ENCODE measurements around the gene ADGRA1.

ADGRA1 gene

GRCh38 chr10:133072720-133073390, 14.9 kb upstream of the ADGRA1 start:
- TF ChIP-seq, protein P1, sequence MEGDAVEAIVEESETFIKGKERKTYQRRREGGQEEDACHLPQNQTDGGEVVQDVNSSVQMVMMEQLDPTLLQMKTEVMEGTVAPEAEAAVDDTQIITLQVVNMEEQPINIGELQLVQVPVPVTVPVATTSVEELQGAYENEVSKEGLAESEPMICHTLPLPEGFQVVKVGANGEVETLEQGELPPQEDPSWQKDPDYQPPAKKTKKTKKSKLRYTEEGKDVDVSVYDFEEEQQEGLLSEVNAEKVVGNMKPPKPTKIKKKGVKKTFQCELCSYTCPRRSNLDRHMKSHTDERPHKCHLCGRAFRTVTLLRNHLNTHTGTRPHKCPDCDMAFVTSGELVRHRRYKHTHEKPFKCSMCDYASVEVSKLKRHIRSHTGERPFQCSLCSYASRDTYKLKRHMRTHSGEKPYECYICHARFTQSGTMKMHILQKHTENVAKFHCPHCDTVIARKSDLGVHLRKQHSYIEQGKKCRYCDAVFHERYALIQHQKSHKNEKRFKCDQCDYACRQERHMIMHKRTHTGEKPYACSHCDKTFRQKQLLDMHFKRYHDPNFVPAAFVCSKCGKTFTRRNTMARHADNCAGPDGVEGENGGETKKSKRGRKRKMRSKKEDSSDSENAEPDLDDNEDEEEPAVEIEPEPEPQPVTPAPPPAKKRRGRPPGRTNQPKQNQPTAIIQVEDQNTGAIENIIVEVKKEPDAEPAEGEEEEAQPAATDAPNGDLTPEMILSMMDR (conservative IDR thresholded peaks at IDR 0.05; ENCODE audit: low read depth, low read length), result no peak
- DNase-seq (ENCODE audit: low read depth), result no peak
- H3K4me3 ChIP-seq (ENCODE audit: low read length), result no peak overlapping the region

GRCh38 chr10:133075346-133076137, 12.2 kb upstream of the ADGRA1 start:
- DNase-seq (ENCODE audit: low read depth), result no peak
- TF ChIP-seq, protein P1 (conservative IDR thresholded peaks at IDR 0.05; ENCODE audit: low read depth, low read length), result no peak
- H3K4me3 ChIP-seq (ENCODE audit: low read length), result no peak overlapping the region

- no peak for DNase-seq (ENCODE audit: low read depth)
- no peak overlapping the region for H3K4me3 ChIP-seq (ENCODE audit: low read length)
- TF ChIP-seq, protein P1 (conservative IDR thresholded peaks at IDR 0.05; ENCODE audit: low read depth, low read length), result no peak
These were observed 11.3 kb upstream of the ADGRA1 start for GRCh38 chr10:133076274-133077038.

GRCh38 chr10:133079836-133080682, 7.7 kb upstream of the ADGRA1 start:
- TF ChIP-seq, protein P1 (conservative IDR thresholded peaks at IDR 0.05; ENCODE audit: low read depth, low read length), result no peak
- no peak for DNase-seq (ENCODE audit: low read depth)
- H3K4me3 ChIP-seq (ENCODE audit: low read length), result no peak overlapping the region

- no peak for DNase-seq (ENCODE audit: low read depth)
- no peak overlapping the region for H3K4me3 ChIP-seq (ENCODE audit: low read length)
- TF ChIP-seq, protein P1 (conservative IDR thresholded peaks at IDR 0.05; ENCODE audit: low read depth, low read length), result no peak
These were observed 7.1 kb upstream of the ADGRA1 start for GRCh38 chr10:133080683-133081040.

DNA sequence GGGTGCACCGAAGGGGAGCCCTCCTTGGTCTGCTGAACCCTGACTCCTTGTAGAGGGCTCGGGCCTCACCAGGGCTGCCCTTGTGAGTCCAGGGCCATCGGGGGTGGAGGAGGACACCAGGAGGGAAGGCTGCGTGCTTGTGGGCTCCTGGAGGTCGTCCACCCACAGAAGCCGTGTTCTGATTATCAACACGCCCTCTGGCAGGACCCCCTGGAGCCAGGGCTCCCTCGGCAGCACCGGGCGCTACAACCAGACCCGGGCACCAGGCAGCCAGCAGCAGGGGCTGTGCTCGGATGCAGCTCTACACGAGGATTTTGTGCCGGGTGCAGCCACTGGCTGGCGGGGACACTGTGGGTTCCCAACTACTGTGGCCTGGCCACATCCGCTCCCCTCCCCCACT, 6.1 kb upstream of the ADGRA1 start:
- no peak overlapping the region for H3K4me3 ChIP-seq (ENCODE audit: low read length)
- TF ChIP-seq, protein P1 (conservative IDR thresholded peaks at IDR 0.05; ENCODE audit: low read depth, low read length), result no peak
- DNase-seq (ENCODE audit: low read depth), result no peak
